Measurements from ENCODE around the gene PRKAG2.
A peak's percentile ranks its signal among the peaks of the same experiment; 100 is the strongest.

The PRKAG2 gene

DNA sequence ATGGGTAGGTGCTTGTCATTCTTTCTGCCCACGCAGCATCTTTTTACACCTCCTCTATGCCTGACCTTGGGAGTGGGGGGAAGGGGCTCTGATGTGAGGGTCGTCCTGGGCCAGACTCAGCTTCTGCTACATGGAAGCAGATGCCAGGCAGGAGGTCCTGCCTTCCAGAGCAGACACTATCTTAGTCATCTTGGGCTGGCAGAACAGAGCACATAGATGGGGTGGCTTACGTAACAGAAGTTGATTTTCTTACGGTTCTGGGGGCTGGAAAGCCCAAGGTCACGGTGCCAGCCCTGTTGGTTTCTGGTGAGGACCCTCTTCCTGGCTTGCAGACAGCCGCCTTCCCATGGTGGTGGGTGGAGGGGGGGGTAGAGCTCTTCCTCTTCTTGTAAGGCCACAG lies 159.0 kb downstream of the PRKAG2 start:
- DNase-seq (ENCODE audit: extremely low read depth in 1 of 2, low read depth in 1 of 2) = no peak

DNA sequence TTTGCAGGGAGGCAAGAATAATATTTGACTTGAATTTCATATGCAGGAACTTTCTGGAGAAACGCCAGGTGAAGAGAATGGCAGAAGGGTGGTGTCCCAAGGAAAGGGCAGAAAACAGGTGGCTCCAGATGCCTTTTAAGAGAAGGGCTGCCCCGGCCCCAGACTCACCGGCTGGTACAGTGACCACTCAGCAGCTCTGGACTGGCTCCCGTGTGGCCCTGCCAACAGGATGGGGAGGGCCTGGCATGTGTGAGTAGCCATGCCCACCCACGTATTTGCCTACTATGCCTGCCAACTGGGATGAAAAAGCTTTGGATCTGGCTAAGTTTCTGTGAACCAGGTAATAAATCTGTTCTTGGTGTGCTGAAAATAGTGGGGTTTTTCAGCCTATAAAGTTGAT lies 159.5 kb downstream of the PRKAG2 start:
- DNase-seq (ENCODE audit: extremely low read depth in 1 of 2, low read depth in 1 of 2) = no peak

DNA sequence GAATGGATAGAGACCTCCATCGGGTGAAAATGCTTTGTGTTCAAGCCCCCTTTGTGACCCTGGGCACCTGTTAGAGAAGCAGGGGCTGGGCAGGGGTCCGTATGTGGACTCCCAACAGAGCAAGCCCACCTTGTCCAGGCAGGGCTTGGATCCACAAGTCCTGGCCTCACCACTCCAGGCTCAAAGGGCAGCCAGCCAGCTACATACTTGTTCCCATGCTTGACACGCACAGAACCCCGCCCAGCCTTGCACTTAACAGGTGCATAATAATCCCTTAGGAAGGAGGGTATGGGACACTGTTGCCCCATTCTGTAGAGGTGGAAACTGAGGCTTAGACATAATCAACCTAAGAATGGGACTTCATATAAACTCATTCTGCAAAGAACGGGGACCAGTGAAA lies 160.6 kb downstream of the PRKAG2 start:
- no peak for DNase-seq (ENCODE audit: extremely low read depth in 1 of 2, low read depth in 1 of 2)

DNA sequence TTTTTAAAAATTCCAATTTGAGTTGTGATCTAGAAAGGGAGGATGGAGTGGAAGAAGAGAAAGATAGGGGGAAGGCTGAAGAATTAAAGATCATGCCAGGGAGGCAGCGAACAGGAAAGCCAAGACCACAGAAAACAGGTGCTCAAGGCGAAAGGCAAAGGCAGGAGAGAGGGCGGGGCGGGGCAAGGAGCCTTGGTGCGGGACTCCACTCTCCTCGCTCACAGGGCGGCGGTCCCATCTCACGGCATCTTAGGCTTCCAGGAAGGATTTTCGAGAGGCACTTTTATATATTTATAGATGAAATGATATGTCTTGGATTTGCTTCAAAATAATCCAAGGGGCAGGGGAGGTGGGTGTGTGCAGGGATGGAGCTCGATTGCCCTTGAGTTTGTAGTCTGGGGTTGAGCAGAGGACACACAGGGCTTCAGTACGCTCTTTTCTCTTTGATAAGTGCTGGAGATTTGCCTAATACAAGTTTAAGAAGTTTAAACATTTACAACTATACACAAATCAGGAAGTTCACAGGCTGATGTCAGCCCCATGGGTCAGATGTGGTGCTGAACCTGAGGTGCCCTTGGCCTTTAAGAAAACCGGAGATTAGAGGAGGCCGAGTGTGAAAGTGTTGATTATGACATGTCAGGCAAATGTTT lies 161.1 kb downstream of the PRKAG2 start:
- DNase-seq (ENCODE audit: extremely low read depth in 1 of 2, low read depth in 1 of 2) = no peak

DNA sequence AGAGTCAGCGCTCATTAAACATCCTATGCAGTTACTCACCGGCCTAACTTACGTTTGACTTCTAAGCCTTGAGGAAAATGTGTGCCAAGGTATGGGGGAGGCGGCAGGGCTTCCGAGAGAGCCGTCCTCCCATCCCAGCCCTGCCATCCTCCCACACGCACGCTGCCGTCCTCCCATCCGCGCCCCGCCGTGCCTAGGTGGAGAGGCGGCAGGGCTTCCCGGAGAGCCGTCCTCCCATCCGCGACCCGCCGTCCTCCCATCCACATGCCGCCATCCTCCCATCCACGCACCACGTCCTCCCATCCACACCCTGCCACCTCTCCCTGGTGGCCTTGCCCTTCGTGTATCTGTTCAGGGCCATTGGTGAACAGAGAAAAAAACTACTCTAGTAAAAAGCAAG lies 162.7 kb downstream of the PRKAG2 start:
- DNase-seq (ENCODE audit: extremely low read depth in 1 of 2, low read depth in 1 of 2) = no peak

DNA sequence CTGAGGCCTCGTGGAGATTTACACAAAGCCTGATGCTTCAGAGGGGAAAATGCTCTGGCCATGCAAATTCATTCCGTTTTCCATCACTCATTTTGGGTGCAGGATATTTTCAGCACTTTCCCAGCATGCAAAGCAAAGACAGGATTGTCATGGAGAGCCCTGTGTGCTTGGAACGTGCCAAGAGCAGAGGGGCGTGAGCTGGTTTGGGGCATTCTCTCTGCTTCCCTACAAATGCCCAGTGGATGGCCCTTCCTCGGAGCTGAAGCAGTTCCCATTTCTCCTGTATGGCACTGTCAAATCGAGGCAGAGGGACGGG lies 164.1 kb downstream of the PRKAG2 start:
- no peak for DNase-seq (ENCODE audit: extremely low read depth in 1 of 2, low read depth in 1 of 2)

DNA sequence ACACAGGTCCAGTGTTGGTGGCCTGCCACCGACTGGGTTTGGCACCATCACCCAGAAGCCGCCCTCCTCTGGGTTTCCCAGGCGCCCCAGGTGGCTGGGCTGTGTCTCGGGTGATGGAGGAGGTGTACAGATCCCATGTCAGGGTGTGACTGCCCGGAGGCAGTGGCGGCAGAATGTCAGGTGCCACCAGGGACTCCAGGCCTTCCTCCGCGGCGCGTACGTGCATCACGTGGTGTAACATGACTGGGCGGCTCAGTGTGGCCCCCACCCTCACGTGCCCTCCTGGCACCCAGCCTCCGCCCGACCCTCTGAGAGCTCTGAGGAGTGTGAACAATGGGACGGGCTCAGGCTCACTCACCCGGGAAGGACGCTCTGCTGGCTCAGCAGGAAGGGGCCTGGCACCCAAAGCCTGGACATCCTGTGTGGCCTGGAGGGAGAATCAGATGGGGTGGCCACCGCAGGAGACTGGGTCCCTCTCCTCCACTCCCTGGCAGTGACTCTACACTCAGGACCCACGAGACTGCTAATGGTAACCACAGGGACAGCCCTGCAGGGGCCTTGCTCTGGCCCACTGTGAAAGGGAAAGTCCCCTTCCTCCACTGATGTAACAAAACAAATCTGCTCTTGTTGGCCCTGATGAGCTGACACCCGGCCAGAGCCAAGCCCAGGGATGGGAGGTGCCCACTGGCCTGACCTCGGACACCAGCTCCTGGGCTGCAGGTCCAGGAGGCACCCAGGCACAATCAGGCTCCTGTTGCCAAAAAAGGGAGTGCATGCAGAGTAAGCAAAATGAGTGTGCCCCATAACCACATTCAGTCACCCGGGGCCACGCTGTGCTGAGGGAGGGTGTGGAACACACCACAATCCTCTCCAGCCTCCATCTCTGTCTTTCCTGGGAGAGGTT lies 164.8 kb downstream of the PRKAG2 start:
- no peak for DNase-seq (ENCODE audit: extremely low read depth in 1 of 2, low read depth in 1 of 2)

DNA sequence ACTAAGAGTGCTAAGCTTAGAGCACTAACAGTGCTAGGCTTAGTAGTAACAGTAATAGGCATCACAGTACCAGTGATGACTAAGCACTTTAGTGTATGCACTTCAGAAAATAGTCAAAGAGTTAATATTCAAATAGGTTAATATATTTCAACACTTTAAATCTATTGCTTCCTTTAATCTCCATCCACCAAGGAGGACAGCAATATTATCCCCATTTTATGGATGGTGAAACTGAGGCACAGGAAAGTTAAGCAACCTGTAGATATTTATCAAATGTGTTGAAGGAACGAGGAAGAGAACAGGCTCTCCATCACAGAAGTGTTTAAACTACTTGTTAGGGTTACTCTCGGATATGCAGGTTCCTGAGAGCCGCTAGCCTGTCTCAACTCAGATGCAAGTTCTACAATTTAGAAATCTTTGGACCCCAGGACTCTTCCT lies 165.5 kb downstream of the PRKAG2 start:
- no peak for DNase-seq (ENCODE audit: extremely low read depth in 1 of 2, low read depth in 1 of 2)

DNA sequence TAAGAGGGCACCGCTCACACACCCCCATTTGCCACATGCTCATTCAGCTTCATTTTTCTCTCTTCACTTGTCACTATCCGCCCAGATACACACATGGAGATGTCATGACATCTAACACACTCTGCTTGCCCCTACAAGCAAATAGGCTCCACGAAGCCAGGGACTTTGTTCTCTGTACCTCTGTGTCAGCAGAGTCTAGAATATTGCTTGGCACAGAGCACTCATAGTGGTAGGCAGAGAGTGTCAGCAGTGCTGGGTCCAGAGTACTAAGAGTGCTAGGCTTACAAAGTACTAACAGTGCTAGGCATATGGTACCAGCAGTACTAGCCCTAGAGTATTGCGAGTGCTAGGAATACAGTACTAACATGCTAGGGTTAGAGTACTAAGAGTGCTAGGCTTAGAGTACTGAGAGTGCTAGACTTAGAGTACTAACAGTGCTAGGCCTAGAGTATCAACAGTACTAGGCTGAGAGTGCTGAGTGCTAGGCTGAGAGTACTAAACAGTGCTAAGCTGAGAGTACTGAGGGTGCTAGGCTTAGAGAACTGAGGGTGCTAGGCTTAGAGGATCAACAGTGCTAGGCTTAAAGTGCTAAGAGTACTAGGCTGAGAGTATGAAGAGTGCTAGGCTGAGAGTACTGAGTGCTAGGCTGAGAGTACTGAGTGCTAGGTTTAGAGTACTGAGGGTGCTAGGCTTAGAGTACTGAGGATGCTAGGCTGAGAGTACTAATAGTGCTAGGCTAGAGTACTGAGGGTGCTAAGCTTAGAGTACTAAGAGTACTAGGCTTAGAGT lies 166.1 kb downstream of the PRKAG2 start:
- no peak for DNase-seq (ENCODE audit: extremely low read depth in 1 of 2, low read depth in 1 of 2)

DNA sequence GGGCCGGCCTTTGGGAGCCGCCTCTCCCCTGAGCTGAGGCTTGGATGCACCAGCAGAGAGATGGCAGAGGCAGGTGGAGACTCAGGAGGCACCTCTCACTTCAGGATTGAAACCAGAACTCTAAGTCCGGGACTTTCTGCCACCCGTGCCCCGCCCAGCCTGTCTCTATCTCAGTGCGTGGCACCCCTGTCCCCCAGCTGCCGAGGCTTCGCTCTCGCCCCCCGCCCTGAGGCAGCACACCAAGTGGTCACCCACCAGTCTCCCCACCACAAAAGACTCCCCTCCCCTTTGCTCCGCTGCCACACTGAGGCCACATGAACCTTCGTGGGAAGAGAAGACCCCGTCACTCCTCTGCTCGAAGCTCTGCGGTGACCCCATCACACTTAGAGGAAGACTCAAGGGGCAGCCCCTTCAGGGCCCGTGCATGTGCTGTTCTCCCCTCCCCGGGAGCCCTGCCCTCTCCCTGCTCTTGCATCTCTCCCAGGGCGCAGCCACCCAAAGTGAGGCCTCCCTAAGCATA lies 166.7 kb downstream of the PRKAG2 start:
- DNase-seq (ENCODE audit: extremely low read depth in 1 of 2, low read depth in 1 of 2) = no peak

DNA sequence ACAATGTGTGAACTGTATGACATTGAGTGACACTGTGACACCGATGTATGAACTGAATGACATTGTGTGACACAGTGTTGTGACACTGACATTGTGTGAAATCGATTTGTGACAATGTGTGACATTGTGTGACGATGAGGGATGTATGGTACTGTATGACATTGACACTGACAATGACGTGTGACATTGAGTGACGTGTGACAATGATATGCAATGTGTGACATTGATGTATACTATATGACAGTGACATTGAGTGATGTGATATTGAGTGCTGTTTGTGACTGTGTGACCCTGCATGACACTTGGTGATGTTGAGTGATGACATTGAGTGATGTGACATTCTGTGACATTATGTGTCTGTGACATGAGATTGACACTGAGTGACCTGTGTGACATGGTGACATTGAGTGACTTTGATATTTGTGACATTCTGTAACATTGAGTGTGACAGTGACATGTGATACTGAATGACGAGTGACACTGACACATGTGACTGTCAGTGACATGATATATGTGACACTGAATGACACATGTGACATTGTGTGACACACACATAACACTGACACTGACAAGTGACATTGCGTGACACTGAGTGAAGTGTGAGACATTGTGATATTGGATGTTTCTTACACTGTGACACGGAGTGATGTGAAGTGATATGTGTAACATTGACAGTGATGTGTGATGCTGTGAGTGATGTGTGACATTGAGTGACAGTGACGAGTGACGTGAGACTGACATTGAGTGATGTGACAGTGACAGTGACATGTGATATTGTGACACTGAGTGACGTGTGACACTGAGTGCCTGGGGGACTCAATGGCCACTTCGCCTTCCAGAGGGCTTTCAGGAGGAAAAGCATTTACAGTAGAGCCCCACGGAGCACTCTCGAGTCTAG lies 167.5 kb downstream of the PRKAG2 start:
- no peak for DNase-seq (ENCODE audit: extremely low read depth in 1 of 2, low read depth in 1 of 2)

DNA sequence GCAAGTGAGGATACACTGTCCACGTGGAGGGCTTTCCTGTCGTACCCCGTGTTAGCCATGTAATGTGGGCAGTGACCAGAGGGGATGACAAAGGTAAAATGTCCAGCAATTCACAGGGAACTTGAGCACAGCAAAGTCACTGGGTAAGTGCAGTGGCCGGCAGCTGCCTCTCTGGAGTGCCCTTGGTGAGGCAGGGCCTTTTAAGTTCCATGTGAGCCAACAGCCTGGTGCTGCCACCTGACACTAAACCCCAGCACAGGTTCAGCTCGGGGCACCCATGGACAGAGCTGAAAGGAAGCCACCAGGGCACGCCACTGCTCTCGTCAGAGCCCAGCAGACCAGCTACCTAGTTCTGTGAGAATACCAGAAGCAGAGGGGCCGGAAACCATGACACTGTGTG lies 168.3 kb downstream of the PRKAG2 start:
- DNase-seq (ENCODE audit: extremely low read depth in 1 of 2, low read depth in 1 of 2) = no peak

DNA sequence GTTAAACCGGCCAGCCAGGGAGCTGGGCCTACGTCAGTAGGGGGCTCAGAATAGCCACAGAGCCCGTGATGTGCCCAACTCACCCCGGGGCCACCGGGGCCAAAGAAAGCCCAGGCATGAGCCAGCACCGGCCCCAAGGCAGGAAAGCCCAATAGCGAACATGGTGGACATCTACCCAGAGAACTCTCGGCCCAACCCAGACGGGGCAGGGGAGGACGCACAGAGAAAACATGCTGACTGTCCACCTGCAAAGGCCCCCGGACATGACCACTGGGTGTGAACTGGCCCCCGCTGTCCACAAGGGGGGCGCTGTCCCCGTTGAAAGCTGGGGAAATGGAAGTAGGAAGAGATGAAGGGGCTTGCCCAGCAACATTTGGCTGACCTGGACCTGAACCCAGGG lies 169.2 kb downstream of the PRKAG2 start:
- DNase-seq (ENCODE audit: extremely low read depth in 1 of 2, low read depth in 1 of 2) = no peak

DNA sequence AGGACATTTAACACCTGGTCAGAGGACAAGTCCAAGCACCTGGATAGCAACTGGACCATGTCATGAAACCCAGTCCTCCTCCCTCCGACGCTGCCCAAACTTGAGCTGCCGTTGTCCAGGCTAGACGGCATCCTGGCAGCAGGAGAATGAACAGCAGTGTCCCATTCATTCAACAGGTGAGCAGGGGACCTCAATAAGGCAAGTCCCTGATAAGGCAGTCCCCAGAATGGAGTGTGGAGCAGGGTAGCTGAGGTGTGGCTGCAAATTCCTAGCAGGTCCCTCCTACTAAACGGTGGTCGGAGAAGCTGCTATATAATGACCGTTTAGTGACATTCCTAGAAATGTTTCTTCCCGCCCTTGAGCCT lies 169.8 kb downstream of the PRKAG2 start:
- no peak for DNase-seq (ENCODE audit: extremely low read depth in 1 of 2, low read depth in 1 of 2)

DNA sequence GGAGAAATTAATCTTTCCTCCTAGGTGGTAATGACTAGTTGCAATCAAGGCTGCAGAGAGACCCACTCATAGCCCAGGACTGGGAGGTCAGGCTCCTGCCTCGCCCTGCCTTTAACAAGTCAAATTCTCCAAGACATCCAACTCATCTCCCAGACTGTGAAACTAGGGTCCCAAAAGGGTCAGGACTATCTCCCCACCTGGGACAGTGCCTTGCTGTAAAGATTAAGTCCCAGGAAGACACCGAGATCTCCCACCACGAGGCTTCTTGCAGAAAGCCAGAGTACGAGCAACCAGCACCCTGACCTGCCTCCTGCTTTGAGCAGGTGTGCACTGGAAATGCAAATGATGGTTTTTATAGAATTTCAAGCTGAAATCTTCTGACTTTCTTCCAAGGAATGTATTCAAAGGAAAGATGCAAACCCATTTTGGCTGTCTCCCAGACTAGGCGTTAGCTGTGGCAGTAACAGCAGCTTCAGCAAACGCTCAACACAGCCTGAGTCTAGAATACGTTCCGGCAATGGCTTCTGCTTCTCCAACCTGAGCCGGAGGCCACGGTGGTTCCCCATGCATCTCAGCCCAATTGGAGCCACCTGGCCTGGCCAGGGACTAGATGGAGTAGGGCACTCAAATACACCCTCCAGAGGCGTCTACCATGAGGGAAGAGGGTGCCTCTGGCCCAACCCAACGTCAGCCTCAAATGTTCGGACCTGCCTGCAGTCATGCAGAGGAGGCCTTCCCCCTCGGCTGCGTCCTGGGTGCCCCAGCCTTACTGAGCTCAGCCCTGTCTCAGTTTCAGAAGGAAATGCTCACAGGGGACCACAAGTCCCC lies 170.4 kb downstream of the PRKAG2 start:
- DNase-seq (ENCODE audit: extremely low read depth in 1 of 2, low read depth in 1 of 2) = no peak

DNA sequence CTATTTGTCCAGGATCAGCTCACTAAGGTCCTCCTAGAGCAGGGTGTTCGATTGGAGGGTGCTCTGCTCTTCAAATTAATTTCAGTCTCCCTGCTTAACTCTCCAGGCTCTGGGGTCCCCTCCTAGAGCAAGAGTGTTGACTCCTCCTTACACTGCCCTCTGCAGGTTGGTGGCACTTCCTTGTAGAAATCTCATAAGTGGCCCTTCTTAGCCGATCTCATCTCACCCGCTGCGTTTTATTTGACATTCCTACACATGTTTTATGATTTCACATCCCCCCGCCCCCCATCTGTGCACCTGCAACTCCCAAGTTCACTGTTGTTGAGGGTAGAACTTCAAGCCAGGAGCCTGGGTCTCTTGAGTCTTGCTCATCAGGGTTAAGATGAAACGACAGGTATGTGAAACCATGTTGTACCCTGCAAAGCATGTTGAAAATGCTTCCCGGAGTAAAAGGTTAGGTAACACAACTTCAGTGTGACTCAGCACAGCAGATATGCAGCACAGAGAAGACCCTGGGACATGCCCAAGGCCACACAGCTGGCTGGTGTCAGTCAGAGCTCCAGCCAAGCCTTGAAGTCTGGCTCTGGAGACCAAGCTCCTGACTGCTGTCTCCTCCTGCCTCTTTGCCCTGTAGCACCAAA lies 171.2 kb downstream of the PRKAG2 start:
- DNase-seq (ENCODE audit: extremely low read depth in 1 of 2, low read depth in 1 of 2) = peak in 1 of 2 donors; percentile 5

DNA sequence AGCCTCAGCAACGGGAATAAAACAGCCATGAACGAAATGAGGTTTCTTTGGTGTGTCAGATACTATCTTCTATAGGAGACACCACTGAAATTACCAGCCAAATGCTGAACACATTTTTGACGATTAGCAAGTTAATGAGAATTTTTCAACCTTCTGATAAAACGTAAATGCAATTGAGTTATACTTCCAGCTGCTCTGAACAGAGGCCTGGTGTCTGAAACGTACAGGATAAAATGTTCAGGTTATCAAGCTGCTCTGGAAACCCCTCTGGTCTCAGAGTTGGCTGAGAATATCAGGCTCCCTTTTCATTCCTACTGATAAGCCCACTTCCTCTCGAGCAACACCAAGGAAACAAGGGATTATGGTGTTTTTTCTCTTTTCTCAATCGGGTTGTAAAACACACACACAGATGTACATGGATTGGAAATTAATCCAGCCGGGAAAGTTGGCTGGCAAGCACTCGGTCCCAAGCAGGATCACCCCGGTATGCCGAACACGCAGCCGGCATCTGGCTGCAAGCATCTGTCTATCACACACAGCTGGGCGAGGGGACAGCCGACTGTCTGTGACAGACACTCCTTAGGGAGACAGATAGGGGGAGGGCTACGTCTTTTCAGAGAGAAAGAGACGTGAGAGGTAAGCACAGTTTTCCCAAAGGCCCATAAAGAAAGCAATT lies 171.8 kb downstream of the PRKAG2 start:
- DNase-seq (ENCODE audit: extremely low read depth in 1 of 2, low read depth in 1 of 2) = no peak

DNA sequence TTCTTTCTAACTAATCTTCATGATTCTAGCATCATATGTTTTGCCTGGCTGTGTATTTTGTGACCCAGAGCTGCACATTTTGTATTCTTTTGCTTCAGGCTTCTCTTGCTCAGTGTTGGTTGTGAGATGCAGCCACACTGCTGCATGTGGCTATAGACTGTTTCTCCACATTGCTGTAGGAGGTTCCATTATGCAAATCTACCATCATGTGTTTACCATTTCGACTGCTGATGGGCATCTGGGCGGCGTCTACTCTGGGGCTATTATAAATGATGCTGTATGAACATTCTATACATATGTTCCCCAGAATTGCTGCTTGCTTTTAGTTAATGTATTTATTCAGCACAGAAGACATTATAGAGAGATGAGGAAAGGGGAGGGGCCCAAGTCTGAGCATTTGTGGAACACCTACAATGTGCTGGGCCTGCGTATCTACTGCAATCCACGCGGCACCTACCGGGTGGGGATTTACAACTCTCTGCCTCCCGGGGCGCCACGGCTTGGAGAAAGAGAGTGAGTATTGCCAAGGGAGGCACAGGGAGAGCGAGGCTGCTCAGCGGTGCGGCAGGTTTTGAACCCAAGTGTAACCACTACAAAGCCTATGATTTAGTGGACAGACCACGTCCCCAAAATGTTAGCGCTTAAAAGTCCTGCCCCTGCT lies 172.5 kb downstream of the PRKAG2 start:
- DNase-seq (ENCODE audit: extremely low read depth in 1 of 2, low read depth in 1 of 2) = no peak
